Right hindlimb (tissue), 1 donor: Measurements from ENCODE around the gene CAPZA1.

Experiments used
- DNase-seq: peaks from one replicate; pipeline ENCODE4 v3.0.0-alpha.2; 2018

The CAPZA1 gene

GRCh38 chr1:112702420-112703261, 83.0 kb downstream of the CAPZA1 start:
- DNase-seq = no peak

GRCh38 chr1:112703706-112704105, 84.1 kb downstream of the CAPZA1 start:
- no peak for DNase-seq

GRCh38 chr1:112704391-112704933, 84.8 kb downstream of the CAPZA1 start:
- no peak for DNase-seq

GRCh38 chr1:112704934-112705627, 85.4 kb downstream of the CAPZA1 start:
- DNase-seq = peak; percentile 96

GRCh38 chr1:112706505-112707220, 87.0 kb downstream of the CAPZA1 start, which contains the start of gene RHOC:
Gene RHOC (minus strand): TSS chr1:112707127. CDS start chr1:112703799, 3,328 bp downstream.
- DNase-seq = peak; percentile 85

GRCh38 chr1:112707221-112708001, 87.8 kb downstream of the CAPZA1 start:
- peak; percentile 92 for DNase-seq

GRCh38 chr1:112708002-112708448, 88.4 kb downstream of the CAPZA1 start:
- DNase-seq = no peak

GRCh38 chr1:112708489-112708888, 88.9 kb downstream of the CAPZA1 start:
- no peak for DNase-seq

- DNase-seq = no peak
These were observed 90.5 kb downstream of the CAPZA1 start for GRCh38 chr1:112710159-112710558.

- DNase-seq = no peak
These were observed 91.0 kb downstream of the CAPZA1 start for GRCh38 chr1:112710586-112710985.

- DNase-seq = no peak
These were observed 91.4 kb downstream of the CAPZA1 start for GRCh38 chr1:112711041-112711440.

GRCh38 chr1:112711670-112712069, 92.0 kb downstream of the CAPZA1 start:
- DNase-seq = peak; percentile 18

- DNase-seq = no peak
These were observed 92.6 kb downstream of the CAPZA1 start for GRCh38 chr1:112712191-112712590.

- no peak for DNase-seq
These were observed 93.1 kb downstream of the CAPZA1 start for GRCh38 chr1:112712701-112713128.

- peak; percentile 26 for DNase-seq
These were observed 94.1 kb downstream of the CAPZA1 start for GRCh38 chr1:112713466-112714312.

GRCh38 chr1:112714313-112715263, 95.0 kb downstream of the CAPZA1 start:
- DNase-seq = peak; percentile 57

- DNase-seq = peak; percentile 93
These were observed 95.8 kb downstream of the CAPZA1 start, which contains the start of gene PPM1J for GRCh38 chr1:112715264-112716053. Gene PPM1J (minus strand): TSS chr1:112715332. CDS start chr1:112715301, 31 bp downstream.

GRCh38 chr1:112716133-112716720, 96.6 kb downstream of the CAPZA1 start:
- DNase-seq = peak; percentile 92
